ENCODE data around the gene ARHGEF40. TPM values are rescaled to one million over a fixed set of nuclear protein-coding genes. Genes with fewer than 3 reads are reported as not detected.
"Not testable (repeated sequence)": the region's sequence is repeated elsewhere in the genome, so short reads cannot be mapped to it uniquely, and the experiment has no call there.

The ARHGEF40 gene
- total RNA-seq, 1 donor from 2014 or later: 64.4 TPM

- peak; percentile 61 for DNase-seq (ENCODE audit: low read depth)
These were observed 30.3 kb upstream of the ARHGEF40 start for GRCh38 chr14:21039585-21040369.

GRCh38 chr14:21040370-21040925, 29.7 kb upstream of the ARHGEF40 start:
- no peak for DNase-seq (ENCODE audit: low read depth)

GRCh38 chr14:21040941-21041340, 29.2 kb upstream of the ARHGEF40 start:
- not testable (repeated sequence) for DNase-seq (ENCODE audit: low read depth)

- DNase-seq (ENCODE audit: low read depth): peak; percentile 30
These were observed 28.2 kb upstream of the ARHGEF40 start, which contains the start of gene RNASE7 for GRCh38 chr14:21041676-21042433. RNASE7 (plus strand) TSS chr14:21042362; CDS start chr14:21042993, 631 bp downstream.

GRCh38 chr14:21042918-21043317, 27.2 kb upstream of the ARHGEF40 start:
- peak; percentile 38 for DNase-seq (ENCODE audit: low read depth)

- DNase-seq (ENCODE audit: low read depth): no peak
These were observed 26.6 kb upstream of the ARHGEF40 start for GRCh38 chr14:21043387-21043973.

- peak; percentile 59 for DNase-seq (ENCODE audit: low read depth)
These were observed 26.0 kb upstream of the ARHGEF40 start for GRCh38 chr14:21043974-21044618.

- no peak for DNase-seq (ENCODE audit: low read depth)
These were observed 22.7 kb upstream of the ARHGEF40 start for GRCh38 chr14:21047378-21047781.

GRCh38 chr14:21048638-21049037, 21.5 kb upstream of the ARHGEF40 start:
- no peak for DNase-seq (ENCODE audit: low read depth)

GRCh38 chr14:21049271-21049673, 20.8 kb upstream of the ARHGEF40 start:
- no peak for DNase-seq (ENCODE audit: low read depth)

- no peak for DNase-seq (ENCODE audit: low read depth)
These were observed 19.5 kb upstream of the ARHGEF40 start for GRCh38 chr14:21050597-21050996.

- DNase-seq (ENCODE audit: low read depth): no peak
These were observed 16.7 kb upstream of the ARHGEF40 start for GRCh38 chr14:21053184-21054122.

GRCh38 chr14:21054123-21054767, 15.9 kb upstream of the ARHGEF40 start:
- DNase-seq (ENCODE audit: low read depth): peak; percentile 51

- no peak for DNase-seq (ENCODE audit: low read depth)
These were observed 15.3 kb upstream of the ARHGEF40 start for GRCh38 chr14:21054768-21055145.

- DNase-seq (ENCODE audit: low read depth): peak; percentile 67
These were observed 14.5 kb upstream of the ARHGEF40 start for GRCh38 chr14:21055432-21056117.

- DNase-seq (ENCODE audit: low read depth): no peak
These were observed 13.5 kb upstream of the ARHGEF40 start for GRCh38 chr14:21056520-21057163.

GRCh38 chr14:21057803-21058675, 12.1 kb upstream of the ARHGEF40 start, which contains the start of gene RNASE8:
RNASE8 (plus strand) TSS chr14:21057822; CDS start chr14:21057893, 71 bp downstream.
- no peak for DNase-seq (ENCODE audit: low read depth)

- DNase-seq (ENCODE audit: low read depth): no peak
These were observed 11.2 kb upstream of the ARHGEF40 start for GRCh38 chr14:21058903-21059302.
